HEK293 (cell line): ENCODE measurements around the gene AGAP1.

Experiments used
- SCRT1 ChIP-seq: fragments of 450-650 bp; formaldehyde crosslinking; IDR thresholded peaks from 2 replicates; pipeline ENCODE4 v1.5.1; 2016; ENCODE audit warnings: missing biosample characterization, missing genetic modification characterization, borderline replicate concordance
- YY1 ChIP-seq: fragments of 450-650 bp; formaldehyde crosslinking; IDR thresholded peaks from 2 replicates; pipeline ENCODE4 v1.5.1; 2018; ENCODE audit warnings: missing biosample characterization, missing genetic modification characterization
- ZNF114 ChIP-seq: fragments of 450-650 bp; formaldehyde crosslinking; IDR thresholded peaks from 2 replicates; pipeline ENCODE4 v1.5.0; 2017; ENCODE audit warnings: missing biosample characterization, missing genetic modification characterization
- ZNF140 ChIP-seq: fragments of 450-650 bp; formaldehyde crosslinking; IDR thresholded peaks from 2 replicates; pipeline ENCODE4 v1.5.1; 2016; ENCODE audit warnings: missing biosample characterization, missing genetic modification characterization
- ZNF350 ChIP-seq: fragments of 450-650 bp; formaldehyde crosslinking; IDR thresholded peaks from 2 replicates; pipeline ENCODE4 v1.5.0; 2017; ENCODE audit warnings: missing biosample characterization, mild to moderate bottlenecking, missing genetic modification characterization
- ZNF510 ChIP-seq: fragments of 450-650 bp; formaldehyde crosslinking; IDR thresholded peaks from 2 replicates; pipeline ENCODE4 v1.5.1; 2018; ENCODE audit warnings: mild to moderate bottlenecking, missing genetic modification characterization, missing biosample characterization; ENCODE audit not compliant: insufficient replicate concordance
- TF ChIP-seq, protein P1 (sequence below): fragments of 450-650 bp; IDR thresholded peaks from 2 replicates; pipeline ENCODE4 v1.5.1; 2018; ENCODE audit warnings: missing biosample characterization, missing genetic modification characterization
- TF ChIP-seq, protein P2 (sequence below): fragments of 450-650 bp; formaldehyde crosslinking; IDR thresholded peaks from 2 replicates; pipeline ENCODE4 v1.5.1; 2016; ENCODE audit warnings: missing biosample characterization, missing genetic modification characterization
- TF ChIP-seq, protein P3 (sequence below): fragments of 450-650 bp; formaldehyde crosslinking; IDR thresholded peaks from 2 replicates; pipeline ENCODE4 v1.5.1; 2017; ENCODE audit warnings: missing biosample characterization, missing genetic modification characterization
- TF ChIP-seq, protein P4 (sequence below): fragments of 450-650 bp; formaldehyde crosslinking; IDR thresholded peaks from 2 replicates; pipeline ENCODE4 v1.5.1; 2017; ENCODE audit warnings: missing biosample characterization, mild to moderate bottlenecking, missing genetic modification characterization, moderate library complexity
- TF ChIP-seq, protein P5 (sequence below): fragments of 450-650 bp; IDR thresholded peaks from 2 replicates; pipeline ENCODE4 v1.5.1; 2018; ENCODE audit warnings: missing biosample characterization, mild to moderate bottlenecking, missing genetic modification characterization

DNA sequence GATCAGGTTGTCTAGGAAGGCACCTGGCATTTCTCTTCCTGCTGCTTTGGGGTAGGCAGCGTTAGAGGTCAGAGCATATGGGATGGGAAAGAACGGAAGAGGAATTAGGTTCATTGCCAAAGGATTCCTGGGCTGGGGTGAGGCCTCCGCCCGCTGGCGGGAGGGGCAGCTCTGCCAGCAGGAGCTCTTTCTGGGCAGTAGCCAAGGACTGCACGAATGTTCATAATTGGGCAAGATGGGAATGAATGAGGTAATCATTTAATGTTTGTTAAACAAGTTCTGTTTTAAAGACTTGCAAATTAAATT is 253.9 kb downstream of the AGAP1 start:
- TF ChIP-seq YY1 (tag by site-specific recombination) (no peak), ZNF114 (tag by site-specific recombination) (no peak), SCRT1 (tag by site-specific recombination) (no peak), ZNF350 (tag by site-specific recombination) (no peak), ZNF140 (no peak), ZNF510 (tag by site-specific recombination) (no peak)
- TF ChIP-seq, protein P1, sequence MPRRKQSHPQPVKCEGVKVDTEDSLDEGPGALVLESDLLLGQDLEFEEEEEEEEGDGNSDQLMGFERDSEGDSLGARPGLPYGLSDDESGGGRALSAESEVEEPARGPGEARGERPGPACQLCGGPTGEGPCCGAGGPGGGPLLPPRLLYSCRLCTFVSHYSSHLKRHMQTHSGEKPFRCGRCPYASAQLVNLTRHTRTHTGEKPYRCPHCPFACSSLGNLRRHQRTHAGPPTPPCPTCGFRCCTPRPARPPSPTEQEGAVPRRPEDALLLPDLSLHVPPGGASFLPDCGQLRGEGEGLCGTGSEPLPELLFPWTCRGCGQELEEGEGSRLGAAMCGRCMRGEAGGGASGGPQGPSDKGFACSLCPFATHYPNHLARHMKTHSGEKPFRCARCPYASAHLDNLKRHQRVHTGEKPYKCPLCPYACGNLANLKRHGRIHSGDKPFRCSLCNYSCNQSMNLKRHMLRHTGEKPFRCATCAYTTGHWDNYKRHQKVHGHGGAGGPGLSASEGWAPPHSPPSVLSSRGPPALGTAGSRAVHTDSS (tag by site-specific recombination), result no peak
- TF ChIP-seq, protein P2, sequence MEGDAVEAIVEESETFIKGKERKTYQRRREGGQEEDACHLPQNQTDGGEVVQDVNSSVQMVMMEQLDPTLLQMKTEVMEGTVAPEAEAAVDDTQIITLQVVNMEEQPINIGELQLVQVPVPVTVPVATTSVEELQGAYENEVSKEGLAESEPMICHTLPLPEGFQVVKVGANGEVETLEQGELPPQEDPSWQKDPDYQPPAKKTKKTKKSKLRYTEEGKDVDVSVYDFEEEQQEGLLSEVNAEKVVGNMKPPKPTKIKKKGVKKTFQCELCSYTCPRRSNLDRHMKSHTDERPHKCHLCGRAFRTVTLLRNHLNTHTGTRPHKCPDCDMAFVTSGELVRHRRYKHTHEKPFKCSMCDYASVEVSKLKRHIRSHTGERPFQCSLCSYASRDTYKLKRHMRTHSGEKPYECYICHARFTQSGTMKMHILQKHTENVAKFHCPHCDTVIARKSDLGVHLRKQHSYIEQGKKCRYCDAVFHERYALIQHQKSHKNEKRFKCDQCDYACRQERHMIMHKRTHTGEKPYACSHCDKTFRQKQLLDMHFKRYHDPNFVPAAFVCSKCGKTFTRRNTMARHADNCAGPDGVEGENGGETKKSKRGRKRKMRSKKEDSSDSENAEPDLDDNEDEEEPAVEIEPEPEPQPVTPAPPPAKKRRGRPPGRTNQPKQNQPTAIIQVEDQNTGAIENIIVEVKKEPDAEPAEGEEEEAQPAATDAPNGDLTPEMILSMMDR (tag by site-specific recombination), result no peak
- TF ChIP-seq, protein P3, sequence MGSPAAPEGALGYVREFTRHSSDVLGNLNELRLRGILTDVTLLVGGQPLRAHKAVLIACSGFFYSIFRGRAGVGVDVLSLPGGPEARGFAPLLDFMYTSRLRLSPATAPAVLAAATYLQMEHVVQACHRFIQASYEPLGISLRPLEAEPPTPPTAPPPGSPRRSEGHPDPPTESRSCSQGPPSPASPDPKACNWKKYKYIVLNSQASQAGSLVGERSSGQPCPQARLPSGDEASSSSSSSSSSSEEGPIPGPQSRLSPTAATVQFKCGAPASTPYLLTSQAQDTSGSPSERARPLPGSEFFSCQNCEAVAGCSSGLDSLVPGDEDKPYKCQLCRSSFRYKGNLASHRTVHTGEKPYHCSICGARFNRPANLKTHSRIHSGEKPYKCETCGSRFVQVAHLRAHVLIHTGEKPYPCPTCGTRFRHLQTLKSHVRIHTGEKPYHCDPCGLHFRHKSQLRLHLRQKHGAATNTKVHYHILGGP (tag by site-specific recombination), result no peak
- TF ChIP-seq, protein P4, sequence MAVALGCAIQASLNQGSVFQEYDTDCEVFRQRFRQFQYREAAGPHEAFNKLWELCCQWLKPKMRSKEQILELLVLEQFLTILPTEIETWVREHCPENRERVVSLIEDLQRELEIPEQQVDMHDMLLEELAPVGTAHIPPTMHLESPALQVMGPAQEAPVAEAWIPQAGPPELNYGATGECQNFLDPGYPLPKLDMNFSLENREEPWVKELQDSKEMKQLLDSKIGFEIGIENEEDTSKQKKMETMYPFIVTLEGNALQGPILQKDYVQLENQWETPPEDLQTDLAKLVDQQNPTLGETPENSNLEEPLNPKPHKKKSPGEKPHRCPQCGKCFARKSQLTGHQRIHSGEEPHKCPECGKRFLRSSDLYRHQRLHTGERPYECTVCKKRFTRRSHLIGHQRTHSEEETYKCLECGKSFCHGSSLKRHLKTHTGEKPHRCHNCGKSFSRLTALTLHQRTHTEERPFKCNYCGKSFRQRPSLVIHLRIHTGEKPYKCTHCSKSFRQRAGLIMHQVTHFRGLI (tag by site-specific recombination), result no peak
- TF ChIP-seq, protein P5, sequence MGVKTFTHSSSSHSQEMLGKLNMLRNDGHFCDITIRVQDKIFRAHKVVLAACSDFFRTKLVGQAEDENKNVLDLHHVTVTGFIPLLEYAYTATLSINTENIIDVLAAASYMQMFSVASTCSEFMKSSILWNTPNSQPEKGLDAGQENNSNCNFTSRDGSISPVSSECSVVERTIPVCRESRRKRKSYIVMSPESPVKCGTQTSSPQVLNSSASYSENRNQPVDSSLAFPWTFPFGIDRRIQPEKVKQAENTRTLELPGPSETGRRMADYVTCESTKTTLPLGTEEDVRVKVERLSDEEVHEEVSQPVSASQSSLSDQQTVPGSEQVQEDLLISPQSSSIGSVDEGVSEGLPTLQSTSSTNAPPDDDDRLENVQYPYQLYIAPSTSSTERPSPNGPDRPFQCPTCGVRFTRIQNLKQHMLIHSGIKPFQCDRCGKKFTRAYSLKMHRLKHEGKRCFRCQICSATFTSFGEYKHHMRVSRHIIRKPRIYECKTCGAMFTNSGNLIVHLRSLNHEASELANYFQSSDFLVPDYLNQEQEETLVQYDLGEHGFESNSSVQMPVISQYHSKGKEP, result no peak
